Amniotic epithelial cell (primary cell): Measurements from ENCODE around the gene TTC32.
"Not testable (repeated sequence)": the region's sequence is repeated elsewhere in the genome, so short reads cannot be mapped to it uniquely, and the experiment has no call there.

Experiments
- DNase-seq: peaks from one replicate; pipeline ENCODE4 v3.0.0-alpha.2; 2010; ENCODE audit warnings: low read depth

The TTC32 gene

GRCh38 chr2:19901442-19902215 is at the start of gene TTC32:
TTC32 (minus strand) TSS chr2:19901983; CDS start chr2:19901854, 129 bp downstream.
- DNase-seq, result peak; percentile 92

- DNase-seq, result peak; percentile 39
These were observed 47.3 kb upstream of the TTC32 start for GRCh38 chr2:19949071-19949470.

DNA sequence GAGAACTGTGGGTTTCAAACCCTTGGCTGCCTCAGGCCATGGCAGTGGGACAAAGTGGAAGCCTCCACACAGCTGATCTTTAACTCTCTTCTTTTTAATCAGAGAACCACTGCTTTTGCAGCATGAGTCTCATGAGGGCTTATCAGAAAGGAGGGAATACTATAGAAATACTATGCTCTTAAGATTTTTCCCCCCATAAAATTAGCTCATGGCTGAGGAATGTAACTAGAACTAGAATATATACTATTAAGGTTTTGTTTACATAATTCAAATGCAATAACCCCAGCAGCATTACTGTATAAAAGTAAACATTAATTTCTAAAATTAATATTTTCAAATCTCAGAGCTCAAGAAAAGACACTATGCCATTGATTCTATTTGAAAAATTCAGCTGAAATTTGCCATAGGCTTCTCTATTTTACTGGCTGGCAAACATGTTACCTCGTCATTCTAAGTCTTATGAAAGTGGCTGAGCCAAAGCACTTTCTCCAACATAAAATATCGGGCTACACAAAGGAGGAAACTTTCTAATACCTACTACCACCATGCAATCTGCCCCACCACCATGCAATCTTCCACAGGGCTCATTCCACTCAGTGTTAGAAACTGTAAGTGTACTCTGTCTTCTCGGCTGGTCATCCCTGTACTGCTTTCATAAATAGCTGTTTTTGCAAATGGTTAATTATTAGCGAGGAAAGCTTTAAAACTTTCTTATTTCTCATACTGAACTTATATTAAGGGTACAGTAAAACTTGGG is 45.6 kb upstream of the TTC32 start:
- DNase-seq, result no peak

GRCh38 chr2:19944205-19944845 is 42.5 kb upstream of the TTC32 start:
- DNase-seq, result no peak

DNA sequence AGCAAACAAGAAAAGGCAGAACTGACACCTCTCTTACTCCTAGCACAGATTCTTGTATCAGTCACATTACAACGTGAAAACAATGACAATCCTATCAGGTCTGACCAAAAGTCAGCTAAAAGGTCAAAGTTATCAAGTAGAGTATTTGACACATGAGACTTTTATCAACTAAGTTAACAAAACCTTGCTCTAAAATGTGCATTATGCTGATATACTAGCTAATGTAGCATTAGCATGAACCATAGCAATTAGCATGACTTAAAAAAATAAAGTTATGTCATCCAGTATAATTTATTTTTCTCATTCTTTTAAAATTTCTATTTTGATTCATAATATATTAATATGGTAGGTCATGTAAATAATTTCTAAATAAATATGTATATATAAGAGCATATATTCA is 41.4 kb upstream of the TTC32 start:
- DNase-seq, result no peak

- DNase-seq, result peak; percentile 74
These were observed 40.4 kb upstream of the TTC32 start for GRCh38 chr2:19942199-19942598.

DNA sequence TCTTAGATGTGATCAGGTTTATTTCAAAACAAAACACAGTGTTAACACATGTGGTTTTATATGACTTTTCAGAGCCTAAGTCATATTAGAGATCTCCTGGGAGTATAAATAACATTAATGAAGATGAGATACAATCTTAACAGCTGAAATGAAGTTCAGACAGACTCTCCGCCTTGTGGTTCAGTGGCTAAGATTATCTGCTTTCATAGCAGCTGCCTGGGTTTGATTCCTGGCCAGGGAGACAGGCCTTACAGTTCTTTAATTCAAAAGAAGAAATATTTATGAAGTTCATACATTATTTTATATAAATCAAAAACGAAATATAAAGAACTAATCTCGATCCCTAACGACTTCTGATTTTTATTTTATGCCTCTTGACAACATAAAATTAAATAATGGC is 35.2 kb upstream of the TTC32 start:
- no peak for DNase-seq

DNA sequence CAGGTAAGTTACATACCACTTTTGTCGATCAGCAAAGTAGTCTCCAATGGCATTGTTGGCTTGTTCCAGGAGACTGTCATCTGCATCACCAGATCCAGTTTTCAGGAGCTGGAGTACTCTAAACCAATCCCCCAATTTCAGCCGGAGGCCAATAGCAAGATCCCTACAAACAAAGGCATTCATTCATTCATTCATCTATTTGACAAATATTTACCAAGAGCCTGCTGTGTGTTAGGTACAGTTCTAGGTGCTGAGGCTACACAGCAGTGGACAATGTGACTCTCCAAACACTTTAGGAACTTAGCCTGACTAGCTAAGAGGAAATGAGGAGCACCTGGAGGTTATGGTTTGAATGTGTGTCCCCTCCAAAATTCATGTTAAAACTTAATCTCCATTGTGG is 34.4 kb upstream of the TTC32 start:
- no peak for DNase-seq

- peak; percentile 65 for DNase-seq
These were observed 31.7 kb upstream of the TTC32 start for GRCh38 chr2:19933351-19933981.

DNA sequence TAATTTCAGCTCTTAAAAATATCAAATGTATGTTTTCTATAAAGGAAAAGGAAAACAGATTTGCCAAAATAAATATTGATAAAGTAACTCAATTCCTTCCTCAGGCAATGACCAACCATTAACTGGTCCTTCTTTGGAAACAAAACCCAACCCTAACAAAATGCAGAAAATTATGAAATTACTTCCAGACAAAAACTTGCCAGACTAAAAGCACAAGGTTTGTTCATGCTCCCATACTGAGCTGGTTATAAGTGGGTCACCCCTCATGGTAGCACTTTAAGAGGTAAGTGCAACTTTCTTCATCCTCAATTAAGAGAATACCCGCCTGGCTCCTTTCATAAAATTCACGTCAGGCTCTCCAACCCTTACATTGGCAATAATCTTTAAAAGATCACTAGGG is 31.1 kb upstream of the TTC32 start:
- no peak for DNase-seq

DNA sequence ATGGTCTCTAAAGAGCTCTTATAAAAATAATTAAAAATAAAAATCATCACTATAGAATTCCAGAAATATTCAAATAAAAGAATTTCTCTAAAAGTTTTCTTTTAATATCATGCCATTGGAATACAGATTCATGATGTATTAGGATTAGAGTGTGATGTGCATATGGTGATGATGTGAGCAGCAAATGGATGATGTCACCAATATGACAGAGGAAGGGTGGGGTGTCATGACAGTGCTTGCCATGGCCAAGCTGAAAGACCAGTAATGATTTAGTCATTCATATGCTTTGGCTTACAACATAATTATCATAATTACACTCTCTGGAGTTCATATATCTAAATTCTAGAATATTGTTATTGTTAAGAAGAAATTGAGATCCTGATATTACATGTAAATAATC is 27.4 kb upstream of the TTC32 start:
- no peak for DNase-seq

DNA sequence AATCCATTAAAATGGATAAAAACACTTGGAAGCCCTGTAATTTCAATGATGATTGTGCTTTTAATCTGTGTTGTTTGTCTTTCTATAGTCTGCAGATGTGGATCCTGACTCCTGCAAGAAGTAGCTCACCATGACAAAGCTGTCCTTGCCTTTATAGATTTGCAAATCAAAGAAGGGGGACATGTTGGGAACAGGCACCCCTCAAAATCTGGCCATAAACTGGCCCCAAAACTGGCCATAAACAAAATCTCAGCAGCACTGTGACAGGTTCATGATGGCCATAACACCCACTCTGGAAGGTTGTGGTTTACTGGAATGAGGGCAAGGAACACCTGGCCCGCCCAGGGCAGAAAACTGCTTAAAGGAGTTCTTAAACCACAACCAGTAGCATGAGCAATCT is 26.0 kb upstream of the TTC32 start:
- DNase-seq, result not testable (repeated sequence)

- DNase-seq, result not testable (repeated sequence)
These were observed 22.7 kb upstream of the TTC32 start for GRCh38 chr2:19924526-19924925.

- not testable (repeated sequence) for DNase-seq
These were observed 20.4 kb upstream of the TTC32 start for GRCh38 chr2:19922188-19922587.

DNA sequence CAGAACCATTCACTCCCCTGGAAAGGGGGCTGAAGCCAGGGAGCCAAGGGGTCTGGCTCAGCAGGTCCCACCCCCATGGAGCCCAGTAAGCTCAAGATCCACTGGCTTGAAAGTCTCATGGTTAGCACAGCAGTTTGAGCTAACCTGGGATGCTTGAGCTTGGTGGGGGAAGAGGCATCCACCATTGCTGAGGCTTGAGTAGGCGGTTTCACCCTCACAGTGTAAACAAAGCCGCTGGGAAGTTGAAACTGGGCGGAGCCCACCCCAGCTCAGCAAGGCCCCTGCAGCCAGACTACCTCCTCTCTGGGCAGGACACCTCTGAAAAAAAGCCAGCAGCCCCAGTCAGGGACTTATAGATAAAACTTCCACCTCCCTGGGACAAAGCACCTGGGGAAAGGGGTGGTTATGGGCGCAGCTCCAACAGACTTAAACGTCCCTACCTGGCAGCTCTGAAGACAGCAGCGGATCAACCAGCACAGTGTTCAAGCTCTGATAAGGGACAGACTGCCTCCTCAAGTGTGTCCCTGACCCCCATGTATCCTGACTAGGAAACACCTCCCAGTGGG is 14.7 kb upstream of the TTC32 start:
- DNase-seq, result no peak

DNA sequence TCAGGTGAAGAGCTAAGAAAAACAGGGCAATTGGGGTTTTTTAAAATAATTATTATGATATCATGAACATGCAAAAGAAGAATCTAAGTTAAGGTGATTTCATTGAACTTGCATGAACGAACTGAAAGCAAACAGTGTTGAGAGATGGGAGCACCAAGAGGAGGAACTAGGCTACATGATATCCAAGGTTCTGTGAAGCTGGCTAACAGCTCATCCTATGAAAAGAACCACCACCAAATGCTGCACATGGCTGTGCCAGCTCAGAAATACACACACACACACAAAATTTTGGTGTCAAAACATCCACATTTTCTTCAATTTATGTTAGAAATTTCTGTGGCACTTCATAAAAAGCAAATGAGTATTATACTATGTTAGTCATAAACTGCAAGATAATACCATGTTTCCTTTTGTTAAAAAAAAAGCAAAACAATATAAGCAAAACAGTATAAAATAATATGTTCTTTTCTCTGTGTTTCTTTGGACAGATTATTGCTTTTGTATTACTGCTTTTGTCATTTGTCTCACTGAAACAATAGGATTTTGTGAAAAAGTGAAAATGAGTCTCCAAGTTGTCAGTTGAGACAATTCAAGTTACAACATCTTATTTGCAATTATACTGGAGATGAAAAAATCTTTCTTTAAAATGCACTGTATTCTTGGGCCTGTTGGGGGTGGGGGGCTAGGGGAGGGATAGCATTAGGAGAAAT is 12.6 kb upstream of the TTC32 start:
- no peak for DNase-seq

GRCh38 chr2:19911808-19912509 is 10.2 kb upstream of the TTC32 start:
- DNase-seq, result peak; percentile 38

DNA sequence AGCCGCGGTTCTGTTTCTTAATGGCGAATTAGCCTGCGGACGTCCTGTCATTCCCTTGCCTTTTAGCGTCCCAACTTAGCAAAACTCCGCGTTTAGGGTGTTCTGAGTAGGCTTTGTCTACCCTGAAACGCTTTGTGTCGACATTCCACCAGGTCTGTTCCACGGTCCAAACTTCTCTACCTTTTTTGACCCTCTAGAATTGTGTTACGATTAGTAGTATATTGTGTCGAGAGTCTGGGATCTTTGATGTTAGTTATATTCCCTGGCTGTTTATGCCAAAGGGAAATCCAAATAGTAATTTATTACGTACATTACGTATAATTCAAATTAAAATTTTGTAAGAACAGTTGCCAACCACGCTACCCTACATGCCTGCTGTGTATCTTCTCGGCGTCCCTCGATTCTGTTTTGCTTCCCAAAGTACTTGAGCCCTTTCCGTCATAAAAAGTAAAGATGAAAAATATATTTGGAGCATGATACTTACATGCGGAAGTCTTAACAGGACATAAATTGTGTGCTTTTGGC is 495 bp upstream of the TTC32 start:
- DNase-seq, result peak; percentile 15

DNA sequence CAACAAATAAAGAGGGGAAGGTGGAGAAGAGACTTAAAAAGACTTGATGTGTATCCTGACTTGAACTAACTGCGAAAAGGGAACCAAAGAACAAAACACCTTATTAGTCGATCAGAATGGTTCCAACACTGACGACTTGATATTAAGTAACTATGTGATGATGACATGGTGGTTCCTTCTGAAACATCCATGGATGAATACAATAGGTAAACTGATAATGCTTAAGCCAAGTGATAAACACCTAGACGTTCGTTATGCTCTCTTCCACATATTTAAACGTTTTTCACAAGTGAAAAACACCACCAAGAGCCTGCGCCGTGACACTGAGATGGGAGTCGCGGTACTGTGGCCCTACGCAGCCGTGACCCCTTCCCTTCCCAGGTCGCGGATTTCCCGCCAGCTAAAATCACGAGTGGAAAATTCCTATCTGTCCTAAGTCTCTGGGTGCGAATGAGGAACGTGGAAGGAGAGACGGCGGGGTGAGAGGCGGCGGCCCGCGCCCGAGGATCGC is 797 bp downstream of the TTC32 start:
- peak; percentile 22 for DNase-seq
